ENCODE data around the gene UPB1. TPM values are rescaled to one million over a fixed set of nuclear protein-coding genes. Genes with fewer than 3 reads are reported as not detected.
A peak's percentile ranks its signal among the peaks of the same experiment; 100 is the strongest.

Gene UPB1
- total and polyA plus RNA-seq, 9 of the 15 experiments (the other 6 are each of a cell fraction or from before 2014, with no cell fraction given): 0.06 to 0.11 TPM; not detected in 7

DNA sequence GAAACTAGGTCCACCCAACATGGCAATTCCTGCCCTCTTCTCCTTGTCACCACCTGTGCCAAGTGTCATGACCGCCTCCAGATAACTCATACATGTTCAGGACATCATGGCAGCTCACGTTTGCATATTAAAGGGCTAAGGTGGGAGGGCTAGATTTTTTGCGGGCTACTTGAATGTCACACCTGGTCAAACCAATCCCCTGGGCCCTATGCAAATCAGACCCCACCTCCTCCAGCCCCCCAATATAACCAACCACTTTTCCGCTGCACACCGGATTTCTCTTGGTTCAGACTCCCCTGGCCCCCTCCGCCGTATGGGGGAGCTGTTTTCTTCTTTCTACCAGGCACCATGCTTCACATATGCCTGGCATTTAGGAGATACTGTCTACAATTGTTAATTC lies 12.6 kb downstream of the UPB1 start:
- 60% methylated on average over 4 of the region's 7 CpGs for WGBS (ENCODE audit: insufficient coverage, low coverage, missing lambda C conversion rate)
- Histone ChIP-seq H3K79me2 (ENCODE audit: control insufficient read depth, insufficient read depth, low read length) (no peaks in the 10 kb centered on the region), H2AFZ (ENCODE audit: low read depth, low read length) (no peak overlapping the region), H3K4me1 (replicated peaks in 1 of 2; ENCODE audit: control insufficient read depth in 2 of 2, insufficient read depth in 2 of 2, low read length in 2 of 2) (peaks cover 9 to 19% of the 10 kb centered on the region in 2 experiments; a peak in 4 of 5 replicates), H3K9me3 (replicated peaks; ENCODE audit: control insufficient read depth, insufficient read depth, low read depth, low read length) (no peaks in the 10 kb centered on the region), H3K9me1 (ENCODE audit: control insufficient read depth, insufficient read depth, low read length) (peaks cover 3% of the 10 kb centered on the region), H3K4me3 (no peak overlapping the region), H4K20me1 (replicated peaks; ENCODE audit: control insufficient read depth, insufficient read depth, low read length) (no peaks in the 10 kb centered on the region), H3K27ac (ENCODE audit: extremely low read depth, low read depth, low read length) (no peak overlapping the region), H3K4me2 (ENCODE audit: insufficient read depth, low read length) (no peak overlapping the region), H3K9ac (ENCODE audit: insufficient read depth in 1 of 2, low read depth in 2 of 2, low read length in 2 of 2) (no peak overlapping the region), H3K36me3 (ENCODE audit: control insufficient read depth, insufficient read depth, low read length) (no peaks in the 10 kb centered on the region), H3K27me3 (ENCODE audit: control insufficient read depth in 2 of 2, insufficient read depth in 2 of 2, low read length in 2 of 2) (no peaks in the 10 kb centered on the region)
- no peak for FAIRE-seq
- ChIA-PET CTCF (ENCODE audit: low intra/inter-chr PET ratio) (no interaction called here), POLR2A (no interaction called here)
- in situ Hi-C loops (cut with MboI) (loop anchor here (25.0 kb wide), 1 partner anchor 545 kb away; the partner anchor contains the start of genes DDT, DDTL and GSTT2B), intact Hi-C loops (cut with micrococcal nuclease) (no loop called here)
- no TSS peak for BruUV-seq (replicated peaks)
- no peak for TF ChIP-seq ZNF133 (CRISPR knock-in tag; IDR thresholded peaks at IDR 0.05)
- peak in 2 of 3 experiments; percentile 6 to 10; a peak in 1 of 6 replicates for TF ChIP-seq CTCF (IDR thresholded peaks at IDR 0.05 in 2 of 3, conservative IDR thresholded peaks at IDR 0.05 in 1 of 3; ENCODE audit: insufficient read depth in 2 of 3, low read depth in 1 of 3, low read length in 3 of 3)
- DNase-seq (ENCODE audit: extremely low read depth in 1 of 4, low spot score in 3 of 4): no peak
- no peak for ATAC-seq

All from K562 (cell line).